Progenitor cell of endocrine pancreas (in vitro differentiated cells): Measurements from ENCODE around the gene CLEC16A. TPM values are rescaled to one million over a fixed set of nuclear protein-coding genes. Genes with fewer than 3 reads are reported as not detected.

Source experiments
- DNase-seq: peaks from one replicate; pipeline ENCODE4 v3.0.0; 2021; ENCODE audit warnings: low spot score; ENCODE audit not compliant: unreplicated experiment
- H3K27ac Mint-ChIP-seq: 2 replicates; pipeline ENCODE4 v1.8.0; 2021; ENCODE audit warnings: mild to moderate bottlenecking, moderate library complexity, mixed read lengths
- H3K27me3 Mint-ChIP-seq: 2 replicates; pipeline ENCODE4 v1.8.0; 2021; ENCODE audit warnings: mixed read lengths
- H3K36me3 Mint-ChIP-seq: 2 replicates; pipeline ENCODE4 v1.8.0; 2022; ENCODE audit warnings: mixed read lengths; ENCODE audit not compliant: insufficient read depth
- H3K4me1 Mint-ChIP-seq: 2 replicates; pipeline ENCODE4 v1.8.0; 2021; ENCODE audit warnings: low read depth, mixed read lengths
- H3K4me3 Mint-ChIP-seq: 2 replicates; pipeline ENCODE4 v1.8.0; 2021; ENCODE audit warnings: low read depth, mild to moderate bottlenecking, moderate library complexity, mixed read lengths
- H3K9me3 Mint-ChIP-seq: 2 replicates; pipeline ENCODE4 v1.8.0; 2021; ENCODE audit warnings: low read depth, mixed read lengths
- total RNA-seq: library from RNA; stranded (reverse); gene quantifications from 2 replicates; pipeline ENCODE4 v1.2.1, GENCODE V29; 2021
- TF ChIP-seq, protein P1 (sequence below): fragments of 200-600 bp; sonication (generic); IDR thresholded peaks from one replicate; pipeline ENCODE4 v1.5.0; 2021; ENCODE audit warnings: antibody characterized with exemption, mild to moderate bottlenecking; ENCODE audit not compliant: unreplicated experiment

The CLEC16A gene
- total RNA-seq, 1 donor from 2014 or later: 34.3 TPM

DNA sequence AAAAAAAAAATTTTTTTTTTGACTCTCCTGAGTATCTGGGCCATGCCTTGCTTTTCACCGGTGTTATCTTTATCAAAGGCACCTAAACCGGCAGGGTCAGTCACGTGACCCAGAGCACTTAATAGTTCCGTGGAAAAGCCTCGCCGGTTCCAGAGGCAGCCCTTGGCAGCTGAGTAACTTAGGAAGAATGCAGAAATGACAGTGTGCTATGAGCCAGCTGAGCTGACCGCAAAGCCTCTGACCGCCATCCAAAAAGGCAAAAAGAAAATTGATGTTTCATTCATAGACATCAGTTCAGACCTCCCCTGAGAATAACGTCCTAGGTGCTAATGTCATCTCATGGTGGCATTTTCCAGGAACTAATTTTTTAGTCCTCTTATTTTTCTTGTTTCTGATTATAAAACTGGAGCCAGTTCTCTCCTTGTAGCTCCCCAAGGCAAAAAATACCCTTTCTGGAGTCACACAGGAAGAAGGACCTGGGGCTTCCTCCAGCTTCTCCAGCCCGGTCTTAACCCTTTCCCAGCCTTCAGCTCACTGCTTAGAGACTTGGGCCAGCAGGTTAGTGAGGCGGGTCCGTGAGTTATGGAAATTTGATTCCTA is 189.1 kb downstream of the CLEC16A start:
- Mint-ChIP-seq H3K9me3 (no peaks in the 10 kb centered on the region), H3K27ac (peak overlapping the region; percentile 38), H3K4me1 (peaks cover 7% of the 10 kb centered on the region), H3K4me3 (no peak overlapping the region), H3K36me3 (peaks cover 6% of the 10 kb centered on the region), H3K27me3 (no peaks in the 10 kb centered on the region)
- TF ChIP-seq, protein P1, sequence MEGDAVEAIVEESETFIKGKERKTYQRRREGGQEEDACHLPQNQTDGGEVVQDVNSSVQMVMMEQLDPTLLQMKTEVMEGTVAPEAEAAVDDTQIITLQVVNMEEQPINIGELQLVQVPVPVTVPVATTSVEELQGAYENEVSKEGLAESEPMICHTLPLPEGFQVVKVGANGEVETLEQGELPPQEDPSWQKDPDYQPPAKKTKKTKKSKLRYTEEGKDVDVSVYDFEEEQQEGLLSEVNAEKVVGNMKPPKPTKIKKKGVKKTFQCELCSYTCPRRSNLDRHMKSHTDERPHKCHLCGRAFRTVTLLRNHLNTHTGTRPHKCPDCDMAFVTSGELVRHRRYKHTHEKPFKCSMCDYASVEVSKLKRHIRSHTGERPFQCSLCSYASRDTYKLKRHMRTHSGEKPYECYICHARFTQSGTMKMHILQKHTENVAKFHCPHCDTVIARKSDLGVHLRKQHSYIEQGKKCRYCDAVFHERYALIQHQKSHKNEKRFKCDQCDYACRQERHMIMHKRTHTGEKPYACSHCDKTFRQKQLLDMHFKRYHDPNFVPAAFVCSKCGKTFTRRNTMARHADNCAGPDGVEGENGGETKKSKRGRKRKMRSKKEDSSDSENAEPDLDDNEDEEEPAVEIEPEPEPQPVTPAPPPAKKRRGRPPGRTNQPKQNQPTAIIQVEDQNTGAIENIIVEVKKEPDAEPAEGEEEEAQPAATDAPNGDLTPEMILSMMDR: no peak
- DNase-seq: no peak

- peaks cover 11% of the 10 kb centered on the region for H3K4me1 Mint-ChIP-seq
- H3K9me3 Mint-ChIP-seq: no peaks in the 10 kb centered on the region
- peaks cover 6% of the 10 kb centered on the region for H3K36me3 Mint-ChIP-seq
- H3K27me3 Mint-ChIP-seq: no peaks in the 10 kb centered on the region
- TF ChIP-seq, protein P1: no peak
- no peak for DNase-seq
- no peak overlapping the region for H3K4me3 Mint-ChIP-seq
- H3K27ac Mint-ChIP-seq: no peak overlapping the region
Measured at GRCh38 chr16:11134722-11135463, 190.5 kb downstream of the CLEC16A start.

DNA sequence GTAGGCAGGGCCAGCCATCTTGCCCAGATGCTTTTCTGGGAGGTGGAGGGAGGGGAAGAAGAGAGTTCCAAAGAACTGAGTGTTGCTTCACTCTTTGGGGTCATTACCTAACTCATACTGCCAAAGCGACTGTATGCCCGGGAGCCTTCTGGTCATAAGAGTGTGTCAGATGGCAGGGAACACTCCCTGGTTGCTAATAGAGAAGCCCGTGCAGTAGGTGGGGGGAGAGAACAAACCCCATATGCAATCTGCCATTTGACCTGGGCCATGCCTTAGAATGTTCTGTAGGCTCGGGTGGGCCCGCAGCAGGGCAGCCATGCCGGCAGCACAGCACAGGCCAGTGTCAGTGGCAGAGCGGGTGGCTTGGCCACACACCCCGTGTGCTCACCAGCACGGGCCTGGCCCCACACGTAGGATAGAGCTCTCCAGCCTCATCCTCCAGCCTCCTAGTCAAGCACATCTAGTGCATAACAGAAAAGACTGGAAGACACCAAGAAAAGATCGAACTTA is 191.2 kb downstream of the CLEC16A start:
- Mint-ChIP-seq H3K27ac (no peak overlapping the region), H3K27me3 (no peaks in the 10 kb centered on the region), H3K4me1 (peaks cover 13% of the 10 kb centered on the region)

GRCh38 chr16:11136600-11136999 is 192.2 kb downstream of the CLEC16A start:
- Mint-ChIP-seq H3K36me3 (peaks cover 6% of the 10 kb centered on the region), H3K9me3 (no peaks in the 10 kb centered on the region), H3K27me3 (no peaks in the 10 kb centered on the region), H3K4me1 (peaks cover 13% of the 10 kb centered on the region), H3K4me3 (no peak overlapping the region), H3K27ac (no peak overlapping the region)
- TF ChIP-seq, protein P1: no peak
- no peak for DNase-seq

More for the DNA sequence above, 191.2 kb downstream of the CLEC16A start:
- no peak overlapping the region for H3K4me3 Mint-ChIP-seq
- TF ChIP-seq, protein P1: no peak
- H3K9me3 Mint-ChIP-seq: no peaks in the 10 kb centered on the region
- H3K36me3 Mint-ChIP-seq: peaks cover 6% of the 10 kb centered on the region
- no peak for DNase-seq

DNA sequence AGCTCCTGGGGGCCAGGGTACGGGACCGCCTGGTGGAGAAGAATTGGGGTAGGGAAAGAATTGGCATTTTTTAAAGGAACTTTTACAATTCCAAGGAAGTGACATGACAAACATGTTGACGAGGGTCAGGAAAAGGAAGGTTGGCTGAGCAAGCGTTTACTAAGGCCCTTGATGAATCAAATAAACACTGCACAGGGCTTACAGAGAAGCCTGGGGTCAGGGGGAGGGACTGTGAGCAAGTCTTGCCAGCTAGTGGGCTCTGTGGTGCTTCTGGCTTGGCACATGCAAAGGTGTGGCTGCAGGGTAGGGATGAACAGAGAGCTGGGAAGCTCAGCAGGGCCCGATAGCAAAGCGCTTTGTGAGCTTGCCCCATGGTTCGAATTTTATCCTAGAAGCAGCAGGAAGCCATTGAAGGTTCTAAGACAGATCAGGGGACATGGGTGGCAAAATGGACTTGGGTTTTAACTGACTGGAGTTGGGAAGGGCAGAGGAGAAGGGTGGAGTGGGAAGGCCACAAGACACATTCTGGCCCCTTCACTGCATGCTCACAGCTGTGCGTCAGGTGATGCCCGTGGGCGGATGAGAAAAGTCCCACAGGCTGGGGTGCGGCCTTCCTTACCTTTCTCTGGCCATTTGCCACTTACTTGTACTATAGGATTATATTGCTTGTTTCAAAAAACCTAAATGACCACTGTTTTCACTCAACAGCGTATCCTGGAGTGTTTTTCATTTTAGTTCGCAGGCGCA is 193.8 kb downstream of the CLEC16A start:
- peak overlapping the region; percentile 71 for H3K27ac Mint-ChIP-seq

More for the DNA sequence above, 193.8 kb downstream of the CLEC16A start:
- DNase-seq: no peak
- Mint-ChIP-seq H3K4me3 (no peak overlapping the region), H3K9me3 (no peaks in the 10 kb centered on the region), H3K4me1 (peaks cover 10% of the 10 kb centered on the region), H3K36me3 (peaks cover 6% of the 10 kb centered on the region), H3K27me3 (no peaks in the 10 kb centered on the region)
- TF ChIP-seq, protein P1: no peak
